HL-60/S4 treated with phorbol 12-myristate 13-acetate at 8.2 ng/mL for 4 days and 3 days (cell line): Measurements from ENCODE around the gene SYNGAP1.
"Not testable (repeated sequence)": the region's sequence is repeated elsewhere in the genome, so short reads cannot be mapped to it uniquely, and the experiment has no call there.

ENCODE experiments used
- in situ Hi-C: fragments of 300-500 bp; cut with MboI; formaldehyde crosslinking; loops from 2 replicates; pipeline ENCODE4 v1.15.0; 2022; ENCODE audit warnings: low sequenced_read_pairs

SYNGAP1 gene

GRCh38 chr6:33459226-33459625, 39.4 kb downstream of the SYNGAP1 start:
- in situ Hi-C loops = no loop called here

- in situ Hi-C loops = no loop called here
Measured at GRCh38 chr6:33466075-33466735, 46.3 kb downstream of the SYNGAP1 start.

DNA sequence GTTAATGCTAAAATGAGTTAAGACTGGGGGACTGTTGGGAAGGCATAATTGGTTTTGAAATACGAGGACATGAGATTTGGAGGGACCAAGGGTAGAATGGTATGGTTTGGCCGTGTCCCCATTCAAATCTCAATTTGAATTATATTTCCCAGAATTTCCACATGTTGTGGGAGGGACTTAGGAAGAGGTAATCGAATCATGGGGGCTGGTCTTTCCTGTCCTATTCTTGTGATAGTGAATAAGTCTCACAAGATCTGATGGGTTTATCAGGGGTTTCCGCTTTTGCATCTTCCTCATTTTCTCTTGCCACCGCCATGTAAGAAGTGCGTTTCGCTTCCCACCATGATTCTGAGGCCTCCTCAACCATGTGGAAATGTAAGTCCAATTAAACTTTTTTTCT, 47.2 kb downstream of the SYNGAP1 start:
- in situ Hi-C loops = no loop called here

DNA sequence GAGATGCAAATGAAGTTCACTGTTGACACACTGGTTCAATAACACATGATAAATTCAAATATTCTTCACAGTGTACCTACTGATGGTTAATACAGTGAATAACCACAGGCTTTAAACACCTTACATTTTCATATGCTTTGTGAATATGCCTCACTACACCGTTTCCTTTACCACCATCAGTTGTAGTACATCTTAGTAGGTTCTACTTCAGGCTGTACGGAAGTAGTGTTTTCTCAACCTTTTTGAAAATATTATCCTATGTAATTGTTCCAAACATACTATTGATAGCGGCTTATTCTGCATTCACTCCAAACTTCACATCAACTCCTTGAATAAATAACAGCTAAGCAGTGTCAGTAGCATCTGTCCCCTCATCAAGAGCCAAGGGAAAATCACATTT, 49.8 kb downstream of the SYNGAP1 start:
- in situ Hi-C loops = no loop called here

DNA sequence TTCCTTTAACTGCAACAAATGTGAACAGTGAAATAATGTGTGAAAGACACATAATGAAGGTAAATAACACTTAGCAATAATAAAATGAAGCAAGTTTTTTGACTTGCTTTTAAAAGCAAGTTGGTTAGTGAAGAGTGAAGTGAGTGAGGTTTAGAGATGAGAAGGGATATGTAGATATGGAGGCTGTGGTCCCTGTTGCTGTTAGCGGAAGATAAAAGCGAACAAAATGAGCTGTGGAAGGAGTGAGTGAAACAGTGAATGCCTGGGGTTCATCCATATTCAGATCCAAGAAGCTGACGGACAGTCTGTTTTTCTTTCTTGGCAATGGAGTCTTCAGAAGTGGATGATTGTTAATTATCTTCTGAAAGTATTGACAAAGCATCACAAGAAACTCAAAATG, 58.0 kb downstream of the SYNGAP1 start:
- in situ Hi-C loops = no loop called here

GRCh38 chr6:33481192-33481591, 61.3 kb downstream of the SYNGAP1 start:
- in situ Hi-C loops = no loop called here

DNA sequence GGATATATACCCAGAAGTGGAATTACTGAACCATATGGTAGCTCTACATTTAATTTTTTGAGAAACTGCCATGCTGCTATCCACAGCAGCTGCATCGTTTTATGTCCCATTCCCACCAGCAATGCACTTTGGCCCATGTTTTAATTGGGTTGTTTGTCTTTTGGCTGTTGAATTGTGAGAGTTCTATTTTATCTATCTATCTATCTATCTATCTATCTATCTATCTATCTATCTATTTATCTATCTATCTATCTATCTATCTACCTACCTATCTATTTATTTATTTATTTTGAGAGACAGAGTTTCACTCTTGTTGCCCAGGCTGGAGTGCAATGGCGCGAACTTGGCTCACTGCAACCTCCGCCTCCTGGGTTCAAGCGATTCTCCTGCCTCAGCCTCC, 62.8 kb downstream of the SYNGAP1 start:
- in situ Hi-C loops = not testable (repeated sequence)

DNA sequence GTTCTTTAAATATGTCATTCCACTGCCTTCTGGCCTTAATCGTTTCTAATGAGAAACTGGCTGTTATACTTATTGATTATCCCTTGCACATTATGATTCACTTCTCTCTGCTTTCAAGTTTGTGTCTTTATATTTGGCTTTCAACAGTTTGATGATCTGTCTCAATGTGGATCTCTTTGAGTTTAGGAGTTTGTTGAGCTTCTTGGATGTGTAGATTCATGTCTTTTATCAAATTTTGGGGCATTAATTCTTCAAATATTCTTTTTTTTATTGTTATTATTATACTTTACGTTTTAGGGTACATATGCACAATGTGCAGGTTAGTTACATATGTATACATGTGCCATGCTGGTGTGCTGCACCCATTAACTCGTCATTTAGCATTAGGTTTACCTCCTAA, 63.8 kb downstream of the SYNGAP1 start:
- in situ Hi-C loops = no loop called here

DNA sequence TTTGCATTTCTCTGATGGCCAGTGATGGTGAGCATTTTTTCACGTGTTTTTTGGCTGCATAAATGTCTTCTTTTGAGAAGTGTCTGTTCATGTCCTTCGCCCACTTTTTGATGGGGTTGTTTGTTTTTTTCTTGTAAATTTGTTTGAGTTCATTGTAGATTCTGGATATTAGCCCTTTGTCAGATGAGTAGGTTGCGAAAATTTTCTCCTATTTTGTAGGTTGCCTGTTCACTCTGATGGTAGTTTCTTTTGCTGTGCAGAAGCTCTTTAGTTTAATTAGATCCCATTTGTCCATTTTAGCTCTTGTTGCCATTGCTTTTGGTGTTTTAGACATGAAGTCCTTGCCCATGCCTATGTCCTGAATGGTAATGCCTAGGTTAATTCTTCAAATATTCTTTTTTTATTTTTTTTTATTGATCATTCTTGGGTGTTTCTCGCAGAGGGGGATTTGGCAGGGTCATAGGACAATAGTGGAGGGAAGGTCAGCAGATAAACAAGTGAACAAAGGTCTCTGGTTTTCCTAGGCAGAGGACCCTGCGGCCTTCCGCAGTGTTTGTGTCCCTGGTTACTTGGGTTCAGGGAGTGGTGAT, 64.9 kb downstream of the SYNGAP1 start:
- in situ Hi-C loops = not testable (repeated sequence)

GRCh38 chr6:33485680-33486079, 65.8 kb downstream of the SYNGAP1 start:
- in situ Hi-C loops = not testable (repeated sequence)

GRCh38 chr6:33488339-33488738, 68.5 kb downstream of the SYNGAP1 start:
- in situ Hi-C loops = no loop called here

DNA sequence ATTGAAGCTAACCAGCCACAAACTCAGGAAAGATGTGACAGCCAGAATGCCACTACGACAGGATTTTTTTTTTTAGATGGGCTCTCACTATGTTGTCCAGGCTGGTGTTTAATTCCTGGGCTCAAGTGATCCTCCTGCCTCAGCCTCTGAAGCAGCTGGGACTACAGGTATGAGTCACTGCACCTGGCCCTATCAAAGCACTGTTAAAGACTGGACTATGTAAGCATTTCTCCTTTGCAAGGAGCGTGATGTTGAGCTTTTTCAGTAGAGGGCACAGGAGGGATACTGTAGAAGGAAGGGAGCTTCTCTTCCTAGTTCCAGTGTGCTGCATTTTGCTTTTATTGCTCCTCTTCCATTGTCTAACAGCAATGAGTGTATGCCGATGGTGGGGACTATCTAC, 70.3 kb downstream of the SYNGAP1 start:
- in situ Hi-C loops = no loop called here

GRCh38 chr6:33490621-33491020, 70.8 kb downstream of the SYNGAP1 start:
- in situ Hi-C loops = no loop called here

- in situ Hi-C loops = no loop called here
Measured at GRCh38 chr6:33492093-33492492, 72.2 kb downstream of the SYNGAP1 start.

- in situ Hi-C loops = no loop called here
Measured at GRCh38 chr6:33497157-33497556, 77.3 kb downstream of the SYNGAP1 start.

- in situ Hi-C loops = no loop called here
Measured at GRCh38 chr6:33502486-33502885, 82.6 kb downstream of the SYNGAP1 start.

DNA sequence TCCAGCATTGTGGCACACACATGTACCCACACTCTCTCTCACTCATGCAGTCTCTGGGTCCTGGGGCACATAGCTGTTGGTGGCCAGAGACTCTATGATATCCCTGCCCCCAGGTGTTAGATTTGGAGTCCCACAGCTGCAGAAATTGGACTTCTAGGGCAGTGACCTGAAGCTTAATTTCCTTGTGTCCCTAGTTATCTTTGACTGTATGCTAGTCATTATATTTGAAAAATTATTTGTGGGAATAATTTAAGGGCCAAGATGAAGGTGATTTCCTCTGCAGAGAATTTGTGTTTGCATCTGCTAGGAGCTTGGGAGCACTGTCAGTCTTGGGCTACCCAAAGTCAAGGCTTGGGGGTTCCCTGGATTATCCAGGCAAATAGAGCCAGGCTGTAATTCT, 84.6 kb downstream of the SYNGAP1 start:
- in situ Hi-C loops = no loop called here
